NCI-H2107 treated with DMSO at 0.1 percent for 48 hours (cell line): Measurements from ENCODE around the gene WDR70.
"Not testable (repeated sequence)": the region's sequence is repeated elsewhere in the genome, so short reads cannot be mapped to it uniquely, and the experiment has no call there.

Source experiments
- DNase-seq: peaks from one replicate; lab custom pipeline; 2025; ENCODE audit not compliant: unreplicated experiment; lab: John Stamatoyannopoulos, UW

Gene WDR70

DNA sequence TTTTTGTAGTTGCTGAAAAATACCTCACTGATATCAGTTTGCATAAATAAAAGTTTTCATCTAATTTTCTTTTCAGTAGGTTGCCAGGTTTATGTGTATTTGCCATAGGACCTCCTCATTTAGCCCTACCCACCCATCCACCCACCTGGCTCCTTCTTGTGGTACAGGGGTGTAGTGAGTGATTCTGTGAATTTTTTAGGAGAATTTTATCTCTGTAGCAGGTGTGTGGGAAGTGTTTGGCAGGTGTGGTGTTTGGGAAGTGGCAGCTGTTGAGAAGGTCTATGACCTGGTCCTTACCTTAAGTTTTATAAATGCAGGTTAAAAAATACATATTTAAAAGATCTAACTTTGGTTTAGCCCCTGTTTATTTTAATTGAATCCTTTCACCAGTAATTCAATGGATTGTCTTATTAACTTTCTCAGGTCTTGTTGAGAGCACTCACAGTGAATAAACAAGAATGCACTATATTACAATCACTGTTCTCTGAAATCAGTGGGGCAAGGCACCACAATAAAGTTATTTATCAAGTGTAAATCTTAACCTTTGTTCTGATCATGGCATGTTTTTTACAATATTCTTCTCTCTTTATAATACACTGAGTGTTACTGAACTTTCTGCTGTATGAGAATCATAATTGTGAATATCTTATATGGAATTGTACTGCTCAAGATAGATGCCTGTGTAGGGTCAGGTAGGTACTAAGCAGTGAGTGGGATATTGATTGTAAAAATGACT is 189.1 kb downstream of the WDR70 start:
- DNase-seq: no peak

DNA sequence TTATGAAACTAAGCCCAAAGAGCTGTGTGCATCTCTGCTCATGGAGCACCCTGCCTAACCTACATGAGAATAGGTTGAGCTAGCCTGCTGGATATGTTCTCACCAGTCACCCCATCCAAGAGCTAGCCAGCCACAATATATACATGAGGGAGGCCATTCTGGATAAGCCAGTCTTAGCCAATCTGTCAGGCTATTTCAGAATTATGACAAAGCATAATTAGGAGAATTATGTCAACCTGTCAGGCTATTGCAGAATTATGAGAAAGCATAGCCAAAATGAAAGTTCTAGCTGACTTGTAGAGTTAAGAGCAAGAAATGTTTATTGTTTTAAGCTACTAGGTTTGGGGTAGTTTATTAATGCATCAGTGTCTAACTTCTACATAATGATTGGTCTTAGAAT is 189.8 kb downstream of the WDR70 start:
- no peak for DNase-seq

- DNase-seq: no peak
Measured at GRCh38 chr5:37569466-37569865, 190.3 kb downstream of the WDR70 start.

DNA sequence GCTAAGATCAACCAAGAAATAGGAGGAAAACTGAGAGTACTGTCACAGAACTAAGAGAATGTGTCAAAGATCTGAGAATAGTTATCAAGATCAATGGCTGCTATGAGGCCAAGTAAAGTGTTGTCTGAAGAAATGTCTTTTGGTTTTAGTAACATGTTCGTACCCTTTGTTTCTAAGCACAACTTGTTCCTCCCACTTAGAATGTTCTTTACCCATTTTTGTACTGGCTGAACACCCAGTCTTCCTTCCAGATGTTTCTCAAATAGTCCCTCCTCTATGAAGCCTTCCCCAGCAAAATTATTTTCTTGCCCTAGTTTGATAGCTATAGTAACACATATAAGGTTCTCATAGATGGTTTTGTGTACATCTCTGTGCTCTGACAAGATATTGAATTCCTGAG is 191.5 kb downstream of the WDR70 start:
- no peak for DNase-seq

- no peak for DNase-seq
Measured at GRCh38 chr5:37571985-37572384, 192.9 kb downstream of the WDR70 start.

DNA sequence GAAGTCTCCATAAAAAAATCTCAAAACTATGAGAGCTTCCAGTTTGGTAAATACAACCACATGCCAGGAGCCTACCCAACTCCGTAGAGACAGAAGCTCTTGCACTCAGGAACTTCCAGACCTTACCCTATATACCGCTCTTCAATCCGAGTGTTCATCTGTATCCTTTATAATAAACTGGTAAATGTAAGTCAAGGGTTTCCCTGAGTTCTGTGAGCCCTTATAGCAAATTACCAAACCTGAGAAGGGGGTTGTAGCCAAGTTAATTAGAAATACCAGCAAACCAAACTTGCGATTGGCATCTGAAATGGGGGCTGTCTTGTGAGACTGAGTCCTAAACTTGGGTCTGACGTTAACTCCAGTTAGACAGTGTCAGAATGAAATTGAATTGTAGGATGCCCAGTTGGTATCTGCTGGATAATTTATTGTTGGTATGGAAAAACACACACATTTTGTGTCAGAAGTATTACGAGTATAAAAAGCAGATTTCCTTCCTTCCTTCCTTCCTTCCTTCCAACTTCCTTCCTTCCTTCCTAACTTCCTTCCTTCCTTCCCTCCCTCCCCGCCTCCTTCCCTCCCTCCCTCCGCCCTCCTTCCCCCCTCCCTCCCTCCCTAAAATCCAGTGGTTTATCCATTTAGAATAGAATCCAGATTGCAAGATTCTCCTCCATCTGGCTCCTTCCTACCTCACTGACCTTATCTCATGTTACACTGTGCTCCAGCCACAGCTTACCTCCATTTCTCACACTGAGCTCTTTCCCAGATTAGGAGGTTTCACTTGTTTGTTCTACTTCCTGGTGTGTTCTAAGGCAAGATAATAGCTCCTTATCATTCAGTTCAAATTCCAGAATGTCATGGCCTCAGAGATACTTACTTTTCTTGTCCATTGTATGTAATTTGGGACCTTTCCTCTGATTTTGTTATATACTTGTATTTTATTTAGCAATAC is 196.7 kb downstream of the WDR70 start:
- no peak for DNase-seq

GRCh38 chr5:37576552-37576951 is 197.4 kb downstream of the WDR70 start:
- DNase-seq: no peak

DNA sequence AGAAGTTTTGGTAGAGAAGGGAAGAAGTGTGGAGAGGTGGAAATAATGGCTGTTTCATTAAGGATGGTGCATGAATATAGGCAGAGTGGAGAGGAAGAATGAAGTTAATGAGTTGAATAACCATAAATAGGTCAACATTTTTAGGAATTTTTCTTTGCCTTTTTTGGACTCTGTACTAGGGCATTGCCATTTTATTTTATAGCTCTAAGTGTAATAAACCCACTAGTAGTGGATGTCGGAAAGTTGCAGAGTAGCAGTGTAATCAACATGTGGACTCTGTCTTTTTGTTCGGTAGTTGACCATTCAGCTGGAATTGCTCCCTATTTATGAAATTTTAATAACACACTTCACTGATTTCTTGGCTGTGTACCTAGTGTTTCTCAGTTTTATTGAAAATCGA is 199.1 kb downstream of the WDR70 start:
- no peak for DNase-seq

GRCh38 chr5:37580106-37580505 is 201.0 kb downstream of the WDR70 start:
- no peak for DNase-seq

GRCh38 chr5:37582202-37582601 is 203.1 kb downstream of the WDR70 start:
- no peak for DNase-seq

- DNase-seq: not testable (repeated sequence)
Measured at GRCh38 chr5:37593292-37593691, 214.2 kb downstream of the WDR70 start.

DNA sequence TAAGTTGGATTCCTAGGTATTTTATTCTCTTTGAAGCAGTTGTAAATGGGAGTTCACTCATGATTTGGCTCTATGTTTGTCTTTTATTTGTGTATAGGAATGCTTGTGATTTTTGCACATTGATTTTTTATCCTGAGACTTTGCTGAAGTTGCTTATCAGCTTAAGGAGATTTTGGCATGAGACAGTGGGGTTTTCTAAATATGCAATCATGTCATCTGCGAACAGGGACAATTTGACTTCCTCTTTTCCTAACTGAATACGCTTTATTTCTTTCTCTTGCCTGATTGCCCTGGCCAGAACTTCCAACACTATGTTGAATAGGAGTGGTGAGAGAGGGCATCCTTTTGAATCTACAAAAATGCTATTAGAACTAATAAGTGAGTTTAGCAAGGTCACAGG is 215.7 kb downstream of the WDR70 start:
- DNase-seq: not testable (repeated sequence)

GRCh38 chr5:37598733-37599132 is 219.6 kb downstream of the WDR70 start:
- no peak for DNase-seq

GRCh38 chr5:37601163-37601562 is 222.0 kb downstream of the WDR70 start:
- DNase-seq: no peak

- no peak for DNase-seq
Measured at GRCh38 chr5:37603072-37603471, 224.0 kb downstream of the WDR70 start.

- DNase-seq: no peak
Measured at GRCh38 chr5:37604290-37604689, 225.2 kb downstream of the WDR70 start.

- DNase-seq: no peak
Measured at GRCh38 chr5:37606148-37606547, 227.0 kb downstream of the WDR70 start.

DNA sequence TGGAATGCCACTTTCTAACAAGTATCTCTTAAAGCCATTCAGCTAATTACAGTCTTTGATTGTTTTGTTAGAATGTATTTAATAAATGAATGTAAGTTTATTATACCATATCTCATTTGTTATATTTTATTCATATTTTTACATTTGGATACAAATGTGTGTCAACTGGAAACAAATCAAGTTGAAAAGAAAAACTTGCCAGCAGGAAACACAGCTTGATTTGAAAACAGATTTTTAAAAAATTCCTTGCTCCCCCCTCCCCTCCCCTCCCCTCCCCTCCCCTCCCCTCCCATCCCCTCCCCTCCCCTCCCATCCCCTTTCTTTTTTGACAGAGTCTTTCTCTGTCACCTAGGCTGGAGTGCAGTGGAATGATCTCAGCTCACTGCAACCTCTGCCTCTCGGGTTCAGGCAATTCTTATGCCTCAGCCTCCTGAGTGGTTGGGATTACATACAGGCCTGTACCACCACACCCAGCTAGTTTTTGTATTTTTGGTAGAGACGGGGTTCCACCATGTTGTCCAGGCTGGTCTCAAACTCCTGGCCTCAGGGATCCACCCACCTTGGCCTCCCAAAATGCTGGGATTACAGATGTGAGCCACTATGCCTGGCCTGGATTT is 227.6 kb downstream of the WDR70 start:
- no peak for DNase-seq

DNA sequence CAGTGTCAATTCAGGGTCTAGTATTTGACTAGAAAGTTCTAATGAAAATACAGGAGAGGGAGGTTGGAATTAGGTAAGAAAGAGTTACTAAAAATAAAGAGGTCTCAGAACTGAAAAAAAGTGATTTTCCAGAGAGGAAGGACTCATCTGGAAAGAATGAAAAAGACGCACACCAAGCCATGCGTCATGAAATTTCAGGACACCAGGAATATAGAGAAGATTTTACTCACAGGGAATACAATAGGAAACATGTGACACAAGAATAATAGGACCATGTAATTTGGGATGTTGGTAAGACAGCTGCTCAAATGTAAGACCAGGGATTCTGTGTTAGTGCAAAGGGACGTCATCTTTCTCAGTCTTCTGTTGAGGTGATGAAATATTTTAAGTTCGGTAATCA is 236.1 kb downstream of the WDR70 start:
- no peak for DNase-seq

DNA sequence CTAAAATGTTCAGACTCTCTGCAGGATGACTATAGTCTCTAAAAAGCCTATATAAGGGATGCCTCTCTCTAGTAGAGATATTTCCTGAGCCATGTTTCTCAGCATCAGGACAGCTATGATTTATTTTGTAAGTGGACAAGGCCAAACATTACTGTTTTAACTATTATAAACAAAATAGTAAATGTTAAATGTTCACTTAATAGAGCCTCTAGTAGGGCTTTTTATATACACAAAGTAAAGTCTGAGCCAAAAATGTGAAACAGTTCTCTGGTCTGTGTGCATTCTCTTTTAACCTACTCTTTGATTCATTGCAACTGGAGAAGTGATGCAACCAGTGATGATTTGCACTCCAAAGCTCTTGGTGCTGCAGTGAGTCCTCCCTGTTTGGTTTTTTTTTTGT is 240.2 kb downstream of the WDR70 start:
- DNase-seq: no peak

DNA sequence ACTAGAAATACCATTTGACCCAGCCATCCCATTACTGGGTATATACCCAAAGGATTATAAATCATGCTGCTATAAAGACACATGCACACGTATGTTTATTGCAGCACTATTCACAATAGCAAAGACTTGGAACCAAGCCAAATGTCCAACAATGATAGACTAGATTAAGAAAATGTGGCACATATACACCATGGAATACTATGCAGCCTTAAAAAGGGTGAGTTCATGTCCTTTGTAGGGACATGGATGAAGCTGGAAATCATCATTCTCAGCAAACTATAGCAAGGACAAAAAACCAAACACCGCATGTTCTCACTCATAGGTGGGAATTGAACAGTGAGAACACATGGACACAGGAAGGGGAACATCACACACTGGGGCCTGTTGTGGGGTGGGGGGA is 243.2 kb downstream of the WDR70 start:
- not testable (repeated sequence) for DNase-seq

GRCh38 chr5:37626266-37626665 is 247.1 kb downstream of the WDR70 start:
- no peak for DNase-seq
